Measurements from ENCODE around the gene CCDC66. TPM values are rescaled to one million over a fixed set of nuclear protein-coding genes. Genes with fewer than 3 reads are reported as not detected.

Gene CCDC66
- total RNA-seq, 1 experiment from 2014 or later, result 32.0 TPM

- Histone ChIP-seq H2BK12ac (ENCODE audit: insufficient read length, low read depth, low read length) (no peak overlapping the region), H4K20me1 (ENCODE audit: control insufficient read depth, insufficient read depth, insufficient read length) (no peaks in the 10 kb centered on the region), H3K4me1 (ENCODE audit: insufficient read depth, low read length) (no peaks in the 10 kb centered on the region), H3K23ac (ENCODE audit: insufficient read length, low read depth, low read length) (no peak overlapping the region), H3T11ph (ENCODE audit: low read length) (no peak overlapping the region), H3K9ac (ENCODE audit: extremely low read depth, insufficient read length, low read length) (no peak overlapping the region), H3K4ac (ENCODE audit: low read depth, low read length) (no peak overlapping the region), H4K5ac (ENCODE audit: insufficient read length, low read depth, low read length) (no peak overlapping the region), H2AK5ac (ENCODE audit: insufficient read length, low read length) (no peak overlapping the region), H3K27me3 (ENCODE audit: insufficient read depth, low read length) (no peaks in the 10 kb centered on the region), H3K56ac (ENCODE audit: insufficient read length, low read depth, low read length) (no peak overlapping the region), H2BK15ac (ENCODE audit: low read depth, low read length) (no peak overlapping the region), H2AFZ (ENCODE audit: low read length) (no peak overlapping the region), H2BK120ac (ENCODE audit: low read depth, low read length, poor library complexity, severe bottlenecking) (no peak overlapping the region), H2BK5ac (ENCODE audit: insufficient read length, low read length) (no peak overlapping the region), H2BK20ac (ENCODE audit: low read depth, low read length, poor library complexity, severe bottlenecking) (no peak overlapping the region), H4K8ac (replicated peaks; ENCODE audit: insufficient read length, low read depth, low read length) (no peak overlapping the region), H3K9me3 (ENCODE audit: control insufficient read depth, low read depth, low read length) (no peaks in the 10 kb centered on the region), H3K79me1 (ENCODE audit: insufficient read depth, low read depth, low read length, poor library complexity, severe bottlenecking) (no peaks in the 10 kb centered on the region), H3K14ac (ENCODE audit: insufficient read depth, low read length) (no peak overlapping the region), H3K79me2 (ENCODE audit: insufficient read depth, low read length) (no peaks in the 10 kb centered on the region), H3K4me2 (ENCODE audit: insufficient read depth, insufficient read length, low read length) (no peak overlapping the region), H3K23me2 (ENCODE audit: insufficient read length, low read depth, low read length, poor library complexity, severe bottlenecking) (no peaks in the 10 kb centered on the region), H3K18ac (ENCODE audit: insufficient read length, low read depth, low read length) (no peak overlapping the region), H4K91ac (ENCODE audit: insufficient read length, low read depth, low read length) (no peak overlapping the region), H3K27ac (ENCODE audit: insufficient read length, low read depth, low read length) (no peak overlapping the region)
- WGBS (ENCODE audit: extremely low coverage, insufficient read length, low lambda C conversion rate), result no CpG with 5 or more reads among the region's 2 CpGs
- H3K27me3 Mint-ChIP-seq (ENCODE audit: low read depth), result no peaks in the 10 kb centered on the region
- no peaks in the 10 kb centered on the region for H3K9me3 Mint-ChIP-seq
- no peak overlapping the region for H3K27ac Mint-ChIP-seq
- peaks cover 13 to 71% (median 64%) of the 10 kb centered on the region in 3 experiments; a peak in 6 of 7 replicates for H3K36me3 Mint-ChIP-seq (ENCODE audit: insufficient read depth in 1 of 3, low read depth in 3 of 3)
- H3K4me3 Mint-ChIP-seq, result no peak overlapping the region
- no peak for DNase-seq
- TF ChIP-seq CTCF (conservative IDR thresholded peaks at IDR 0.05), result no peak
- no peaks in the 10 kb centered on the region for H3K4me1 Mint-ChIP-seq
These were observed 88.4 kb downstream of the CCDC66 start for GRCh38 chr3:56645407-56645806.

Measured in H9 (cell line).